ENCODE results near the gene BCL11B.

Gene BCL11B

DNA sequence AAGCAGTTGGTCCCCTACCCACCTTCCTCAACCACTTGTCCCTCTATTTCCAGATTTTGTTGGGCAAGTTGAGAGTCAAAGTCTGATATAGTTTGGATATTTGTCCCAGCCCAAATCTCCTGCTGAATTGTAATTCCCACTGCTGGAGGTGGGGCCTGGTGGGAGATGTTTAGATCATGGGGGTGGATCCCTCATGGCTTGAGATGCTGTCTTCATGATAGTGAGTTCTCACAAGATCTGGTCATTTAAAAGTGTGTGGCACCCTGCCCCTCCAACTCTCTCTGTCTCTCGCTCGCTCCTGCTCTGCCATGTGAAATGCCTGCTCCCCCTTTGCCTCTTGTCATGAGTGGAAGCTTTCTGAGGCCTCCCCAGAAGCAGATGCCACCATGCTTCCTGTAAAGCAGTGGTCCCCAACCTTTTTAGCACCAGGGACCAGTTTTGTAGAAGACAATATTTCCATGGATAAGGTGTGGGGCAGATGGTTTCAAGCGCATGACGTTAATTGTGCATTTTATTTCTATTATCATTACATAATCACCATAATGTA lies 37.3 kb upstream of the BCL11B start:
- no peak overlapping the region for H3K4me3 ChIP-seq (ENCODE audit: low read depth, low read length, poor library complexity, severe bottlenecking)
- H3F3A ChIP-seq (ENCODE audit: insufficient read depth, low read length) = no peaks in the 10 kb centered on the region
- H3K9me3 ChIP-seq (ENCODE audit: low read length) = no peaks in the 10 kb centered on the region
- no peak overlapping the region for H2AFZ ChIP-seq (ENCODE audit: low read length)
- H3K27ac ChIP-seq (ENCODE audit: low read depth, low read length, poor library complexity, severe bottlenecking) = no peak overlapping the region
- TF ChIP-seq EZH2 (IDR thresholded peaks at IDR 0.05; ENCODE audit: borderline replicate concordance, low read length) (no peak), CTCF (IDR thresholded peaks at IDR 0.05; ENCODE audit: low read length) (no peak)
- no peaks in the 10 kb centered on the region for H3K79me2 ChIP-seq (ENCODE audit: insufficient read depth, low read length)
- no peaks in the 10 kb centered on the region for H3K27me3 ChIP-seq (ENCODE audit: insufficient read depth, low read length)
- no peaks in the 10 kb centered on the region for H3K36me3 ChIP-seq (ENCODE audit: insufficient read depth, low read length)
- H3K4me2 ChIP-seq (ENCODE audit: low read length) = no peak overlapping the region
- no peaks in the 10 kb centered on the region for H3K9me2 ChIP-seq (ENCODE audit: low read depth, low read length)
- no peaks in the 10 kb centered on the region for H4K20me1 ChIP-seq (ENCODE audit: insufficient read depth, low read length)
- no peak overlapping the region for H3K9ac ChIP-seq (ENCODE audit: low read length)
- H3K4me1 ChIP-seq (ENCODE audit: insufficient read depth, low read length, severe bottlenecking) = no peaks in the 10 kb centered on the region

DNA sequence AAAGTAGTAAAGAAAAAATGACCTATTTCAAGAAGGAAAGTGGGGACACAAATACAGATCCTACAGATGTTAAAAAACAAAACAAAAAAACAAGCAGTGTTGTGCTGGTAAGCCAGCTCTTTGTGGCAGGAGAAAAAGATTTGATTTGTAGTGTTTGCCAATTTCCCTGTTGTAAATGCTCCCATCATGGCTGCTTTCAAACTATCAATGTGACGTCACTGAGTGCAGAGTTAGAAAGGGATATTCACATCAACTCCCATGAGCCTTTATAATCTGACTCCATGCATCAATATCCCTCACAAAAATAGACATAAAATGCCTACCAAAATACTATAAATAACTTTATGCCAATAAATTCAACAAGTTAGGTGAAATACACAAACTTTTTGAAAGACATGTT lies 32.2 kb upstream of the BCL11B start:
- Histone ChIP-seq H2AFZ (ENCODE audit: low read length) (no peak overlapping the region), H3F3A (ENCODE audit: insufficient read depth, low read length) (no peaks in the 10 kb centered on the region), H3K27me3 (ENCODE audit: insufficient read depth, low read length) (no peaks in the 10 kb centered on the region), H3K79me2 (ENCODE audit: insufficient read depth, low read length) (no peaks in the 10 kb centered on the region), H3K27ac (ENCODE audit: low read depth, low read length, poor library complexity, severe bottlenecking) (no peak overlapping the region), H4K20me1 (ENCODE audit: insufficient read depth, low read length) (no peaks in the 10 kb centered on the region), H3K9ac (ENCODE audit: low read length) (no peak overlapping the region), H3K9me3 (ENCODE audit: low read length) (no peaks in the 10 kb centered on the region), H3K36me3 (ENCODE audit: insufficient read depth, low read length) (no peaks in the 10 kb centered on the region), H3K4me2 (ENCODE audit: low read length) (no peak overlapping the region), H3K4me1 (ENCODE audit: insufficient read depth, low read length, severe bottlenecking) (no peaks in the 10 kb centered on the region), H3K9me2 (ENCODE audit: low read depth, low read length) (no peaks in the 10 kb centered on the region), H3K4me3 (ENCODE audit: low read depth, low read length, poor library complexity, severe bottlenecking) (no peak overlapping the region)
- TF ChIP-seq CTCF (IDR thresholded peaks at IDR 0.05; ENCODE audit: low read length) = no peak
- no peak for TF ChIP-seq EZH2 (IDR thresholded peaks at IDR 0.05; ENCODE audit: borderline replicate concordance, low read length)

DNA sequence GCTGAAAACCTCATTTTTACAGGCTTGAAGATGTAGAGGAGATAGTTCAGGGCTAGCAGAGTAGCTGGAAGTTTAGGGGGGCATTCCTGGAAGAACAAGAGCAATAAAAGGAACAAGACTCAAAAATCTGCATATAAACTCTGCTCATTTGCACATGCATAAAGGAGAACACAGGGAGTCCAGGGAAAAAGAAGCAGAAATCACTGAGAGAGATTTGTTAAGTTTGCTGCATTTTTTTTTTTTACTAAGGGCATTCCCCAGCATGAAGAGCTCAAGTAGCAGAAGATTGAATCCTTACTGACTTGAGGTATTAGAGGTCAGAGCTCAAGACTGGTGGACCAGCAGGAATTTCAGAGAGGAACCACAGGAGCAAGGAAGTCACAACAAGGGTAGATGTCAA lies 28.2 kb upstream of the BCL11B start:
- no peaks in the 10 kb centered on the region for H3F3A ChIP-seq (ENCODE audit: insufficient read depth, low read length)
- no peaks in the 10 kb centered on the region; the same call in 1 of the 2 replicates for H3K27me3 ChIP-seq (ENCODE audit: insufficient read depth, low read length)
- H2AFZ ChIP-seq (ENCODE audit: low read length) = no peak overlapping the region
- peaks cover 3% of the 10 kb centered on the region; the same call in 1 of the 2 replicates for H3K9me3 ChIP-seq (ENCODE audit: low read length)
- no peaks in the 10 kb centered on the region for H4K20me1 ChIP-seq (ENCODE audit: insufficient read depth, low read length)
- no peak overlapping the region for H3K9ac ChIP-seq (ENCODE audit: low read length)
- H3K36me3 ChIP-seq (ENCODE audit: insufficient read depth, low read length) = no peaks in the 10 kb centered on the region
- TF ChIP-seq CTCF (IDR thresholded peaks at IDR 0.05; ENCODE audit: low read length) (no peak), EZH2 (IDR thresholded peaks at IDR 0.05; ENCODE audit: borderline replicate concordance, low read length) (no peak)
- H3K79me2 ChIP-seq (ENCODE audit: insufficient read depth, low read length) = no peaks in the 10 kb centered on the region
- H3K4me2 ChIP-seq (ENCODE audit: low read length) = no peak overlapping the region
- no peak overlapping the region for H3K4me3 ChIP-seq (ENCODE audit: low read depth, low read length, poor library complexity, severe bottlenecking)
- no peak overlapping the region for H3K27ac ChIP-seq (ENCODE audit: low read depth, low read length, poor library complexity, severe bottlenecking)
- no peaks in the 10 kb centered on the region for H3K9me2 ChIP-seq (ENCODE audit: low read depth, low read length)
- no peaks in the 10 kb centered on the region for H3K4me1 ChIP-seq (ENCODE audit: insufficient read depth, low read length, severe bottlenecking)
